NCI-H510A (cell line): ENCODE data around the gene TUBA4B.
A peak's percentile ranks its signal among the peaks of the same experiment; 100 is the strongest.
"Not testable (repeated sequence)": the region's sequence is repeated elsewhere in the genome, so short reads cannot be mapped to it uniquely, and the experiment has no call there.

Source experiments
- DNase-seq: peaks from one replicate; lab custom pipeline; 2025; lab: John Stamatoyannopoulos, UW

Gene TUBA4B

DNA sequence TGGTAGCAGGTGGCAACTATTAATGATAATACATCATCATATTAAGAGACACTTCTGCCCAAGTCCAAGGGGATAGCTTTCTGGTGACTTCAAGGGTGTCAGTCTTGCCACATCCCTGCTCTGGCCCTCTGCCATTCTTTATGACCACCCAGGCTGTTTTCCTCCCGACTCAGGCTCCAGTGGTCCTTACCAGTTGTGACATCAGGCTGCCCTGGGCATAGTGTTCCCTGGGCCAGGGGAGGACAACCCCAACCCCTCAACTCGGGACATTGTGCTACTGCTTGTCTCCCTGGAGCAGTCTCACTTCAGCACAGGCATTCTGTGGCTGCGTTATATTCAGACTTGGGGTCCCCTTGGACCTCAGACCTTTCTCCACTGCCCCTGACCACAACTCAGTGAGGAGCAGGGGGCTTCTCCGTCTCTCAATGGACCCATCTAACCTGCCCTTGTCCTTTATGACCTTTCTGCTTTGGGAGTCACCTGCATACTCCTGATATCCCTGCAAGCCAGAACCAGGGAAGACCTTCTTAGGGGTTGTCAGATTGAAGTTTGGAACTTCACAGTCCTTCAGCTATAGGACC lies 39.0 kb downstream of the TUBA4B start:
- DNase-seq, result no peak

DNA sequence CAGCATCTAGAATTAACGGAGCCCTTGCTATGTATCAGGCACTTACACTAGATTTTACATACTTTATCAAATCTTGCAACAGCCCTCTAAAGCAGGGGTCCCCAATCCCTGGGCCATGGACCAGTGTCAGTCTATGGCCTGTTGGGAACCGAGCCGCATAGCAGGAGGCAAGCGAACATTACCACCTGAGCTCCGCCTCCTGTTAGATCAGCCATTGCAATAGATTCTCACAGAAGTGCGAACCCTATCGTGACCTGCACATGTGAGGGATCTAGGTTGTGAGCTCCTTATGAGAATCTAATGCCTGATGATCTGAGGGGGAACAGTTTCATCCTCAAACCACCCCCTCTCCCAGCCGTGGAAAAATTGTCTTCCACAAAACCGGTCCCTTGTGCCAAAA lies 39.6 kb downstream of the TUBA4B start:
- DNase-seq, result no peak

DNA sequence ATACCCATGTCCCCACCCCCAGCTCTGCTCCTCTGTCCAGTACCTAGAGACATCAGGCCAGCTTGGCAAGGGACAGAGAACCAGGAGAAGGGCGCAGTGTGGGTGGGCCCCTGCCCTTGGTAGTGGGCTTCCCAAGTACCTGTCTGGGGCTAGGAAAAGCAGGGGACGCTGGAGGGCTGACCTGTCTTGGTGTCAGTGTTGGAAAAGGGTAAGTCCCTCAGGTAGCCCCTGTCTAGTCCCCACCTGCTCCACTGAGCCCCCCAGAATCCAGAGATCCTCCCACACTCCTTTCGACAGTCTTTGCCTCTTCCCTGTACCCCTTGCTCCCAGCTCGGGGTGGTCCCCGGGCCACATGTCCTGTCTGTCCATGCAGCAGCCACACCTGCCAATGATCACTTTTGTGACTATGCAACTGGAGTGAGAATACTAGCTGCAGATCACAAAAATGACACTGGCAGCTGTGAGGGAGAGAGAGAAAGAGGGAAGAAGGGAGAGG lies 40.7 kb downstream of the TUBA4B start:
- no peak for DNase-seq

DNA sequence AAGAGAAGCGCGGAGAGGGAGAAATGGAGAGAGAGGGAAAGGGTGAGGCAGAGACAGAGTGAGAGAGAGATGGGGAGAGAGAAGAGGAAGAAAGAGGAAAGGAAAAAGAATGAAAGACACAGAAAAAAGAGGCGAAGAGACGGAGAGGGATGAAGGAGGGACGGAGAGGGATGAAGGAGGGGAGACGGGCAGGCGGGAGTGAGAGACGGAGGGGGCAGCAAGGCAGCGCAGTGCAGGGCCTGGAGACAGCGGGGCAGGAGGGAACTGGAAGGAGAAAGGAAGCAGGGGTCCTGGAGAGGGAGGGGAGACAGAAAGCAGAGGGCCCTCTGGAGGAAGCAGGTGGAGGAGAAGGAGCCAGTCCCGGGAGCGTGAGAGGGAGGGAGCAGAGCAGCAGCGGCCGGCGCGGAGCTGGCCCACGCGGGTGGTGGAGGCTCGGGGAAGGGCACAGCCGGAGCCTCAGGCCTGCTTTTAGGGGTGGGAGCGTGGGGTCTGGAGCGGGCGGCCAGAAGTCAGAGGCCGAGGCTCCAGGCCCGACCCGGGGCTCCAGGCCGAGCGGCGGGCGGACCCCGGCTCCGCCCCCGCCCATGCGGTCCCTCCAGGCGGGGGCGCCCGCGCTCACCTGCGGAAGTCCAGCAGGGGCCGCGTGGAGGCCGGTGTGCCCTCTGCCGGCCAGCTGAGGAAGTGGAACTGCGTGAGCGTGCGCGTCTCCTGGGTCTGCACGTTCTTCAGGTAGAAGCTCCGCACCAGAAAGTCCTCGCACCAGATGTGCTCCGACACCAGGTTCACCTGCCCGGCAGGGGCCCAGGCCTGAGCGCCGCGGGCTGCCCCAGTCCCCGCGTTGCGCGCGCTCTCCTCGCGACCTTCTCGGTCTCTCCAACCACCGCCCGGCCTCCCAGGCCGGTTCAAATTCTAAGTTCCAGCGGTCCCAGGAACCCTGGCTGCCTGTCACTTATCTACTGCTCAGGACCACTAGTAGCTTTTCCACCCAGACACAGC lies 41.6 kb downstream of the TUBA4B start:
- no peak for DNase-seq

DNA sequence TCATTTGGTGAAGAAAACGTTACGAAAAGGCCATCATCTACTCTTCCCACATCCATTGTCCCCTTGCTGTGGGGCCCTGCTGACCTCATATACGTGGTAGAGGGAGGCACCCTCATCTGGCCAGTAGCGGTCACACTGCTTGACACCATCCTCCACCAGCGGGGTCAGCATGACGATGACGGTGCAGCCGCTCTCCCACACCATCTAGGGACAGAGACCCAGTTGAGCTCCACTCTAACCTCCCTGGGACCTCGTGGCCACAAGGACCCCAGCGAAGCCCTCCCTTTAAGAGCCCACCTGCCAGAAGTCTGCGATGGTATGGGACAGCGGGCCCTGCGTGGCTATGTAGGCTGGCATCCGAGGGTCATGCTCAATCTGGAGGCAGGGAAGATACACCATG lies 43.1 kb downstream of the TUBA4B start:
- no peak for DNase-seq

DNA sequence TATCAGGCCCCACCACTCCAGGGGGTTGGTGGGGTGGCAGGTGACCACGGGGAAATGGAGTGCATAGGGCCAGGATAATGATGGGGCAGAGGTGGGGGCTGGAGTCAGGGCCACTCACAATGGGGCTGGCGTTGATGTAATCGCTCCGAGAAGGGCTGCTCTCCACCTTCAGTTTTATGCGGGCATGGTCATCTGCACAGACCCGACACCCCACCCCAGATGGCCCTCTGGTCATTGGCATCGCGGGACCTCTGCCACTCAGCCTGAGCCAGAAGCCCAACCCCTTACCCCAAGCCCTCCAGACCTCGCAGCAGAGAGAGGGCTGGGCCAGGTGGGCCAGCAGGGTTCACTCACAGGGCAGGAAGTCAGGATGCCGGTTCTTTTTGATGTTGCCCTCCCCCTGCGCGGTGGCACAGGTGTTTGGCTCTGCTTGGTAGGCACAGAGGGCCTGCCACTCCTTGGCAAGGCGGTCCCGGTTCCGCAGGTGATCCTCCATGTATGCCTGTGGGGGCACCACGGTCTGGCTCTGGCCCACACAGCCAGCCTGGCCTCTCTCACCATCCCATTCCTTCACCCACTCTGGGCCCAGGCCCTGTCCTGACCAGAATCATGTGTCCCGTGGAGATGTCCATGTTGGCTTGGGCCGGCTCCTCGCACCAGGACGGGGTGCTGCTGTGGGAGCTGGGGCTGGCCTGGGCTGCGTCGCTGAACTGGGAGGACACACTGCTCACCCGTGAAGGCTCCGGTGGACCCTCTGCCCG lies 43.8 kb downstream of the TUBA4B start:
- DNase-seq, result no peak

DNA sequence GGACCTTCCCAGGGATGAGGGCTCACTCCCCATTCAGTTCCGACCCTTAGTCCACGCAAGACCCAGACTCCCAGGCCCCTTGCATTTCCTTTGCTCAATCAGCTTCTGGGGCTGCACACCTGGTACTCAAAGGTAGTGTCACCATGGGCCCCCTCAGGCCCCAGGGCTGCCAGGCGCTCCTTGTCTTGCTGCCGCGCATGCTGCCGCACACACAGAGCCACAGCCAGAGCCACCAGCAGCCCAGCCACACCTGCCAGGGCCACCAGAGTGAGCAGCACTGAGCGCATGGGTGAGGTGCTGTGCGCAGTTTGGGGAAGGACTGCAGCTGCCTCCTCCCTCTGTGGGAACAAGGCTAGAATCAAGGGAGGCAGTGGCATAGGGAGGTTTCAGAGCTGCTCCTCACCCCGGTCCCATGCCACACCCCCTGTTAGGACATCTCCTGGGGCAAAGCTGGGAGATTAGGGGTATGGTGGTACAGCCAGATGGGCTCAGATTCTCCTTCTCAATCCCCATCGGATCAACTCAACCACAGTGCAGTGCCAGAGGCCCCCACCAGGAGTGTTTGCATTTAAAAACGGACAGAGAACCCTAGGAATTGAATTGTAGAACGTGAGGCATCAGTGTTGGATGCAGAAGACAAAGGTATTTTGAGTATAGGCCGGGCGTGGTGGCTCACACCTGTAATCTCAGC lies 44.9 kb downstream of the TUBA4B start:
- DNase-seq, result no peak

DNA sequence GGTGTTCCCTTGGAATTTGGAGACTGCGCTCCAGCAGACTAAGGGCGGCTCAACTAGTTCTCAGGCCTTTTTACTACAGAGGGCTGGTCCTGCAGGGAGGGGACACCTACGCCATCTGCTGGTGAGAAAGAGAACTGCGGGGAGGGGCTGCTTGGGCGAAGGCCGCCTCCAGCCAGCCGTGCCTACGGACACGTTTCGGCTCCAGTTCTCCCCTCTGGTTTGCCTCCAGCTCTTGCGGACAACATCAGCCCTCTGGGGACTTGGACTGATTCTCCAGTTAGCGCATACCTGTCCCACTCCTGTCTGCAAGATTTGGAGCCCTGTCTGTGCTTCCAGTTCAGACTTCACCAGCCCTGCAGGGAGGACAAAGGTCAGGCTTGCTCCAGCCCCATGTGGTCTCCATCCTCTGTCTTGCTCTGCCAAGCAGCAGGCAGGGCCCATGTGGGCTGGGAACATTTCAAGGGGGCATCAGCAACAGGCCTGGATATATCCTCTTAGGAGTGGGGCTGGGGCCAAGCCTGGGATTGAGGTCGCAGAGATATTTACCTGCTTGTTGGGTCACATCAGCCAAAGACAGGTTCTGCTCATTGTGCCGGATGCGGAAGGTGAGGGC lies 45.8 kb downstream of the TUBA4B start:
- peak; percentile 30 for DNase-seq

DNA sequence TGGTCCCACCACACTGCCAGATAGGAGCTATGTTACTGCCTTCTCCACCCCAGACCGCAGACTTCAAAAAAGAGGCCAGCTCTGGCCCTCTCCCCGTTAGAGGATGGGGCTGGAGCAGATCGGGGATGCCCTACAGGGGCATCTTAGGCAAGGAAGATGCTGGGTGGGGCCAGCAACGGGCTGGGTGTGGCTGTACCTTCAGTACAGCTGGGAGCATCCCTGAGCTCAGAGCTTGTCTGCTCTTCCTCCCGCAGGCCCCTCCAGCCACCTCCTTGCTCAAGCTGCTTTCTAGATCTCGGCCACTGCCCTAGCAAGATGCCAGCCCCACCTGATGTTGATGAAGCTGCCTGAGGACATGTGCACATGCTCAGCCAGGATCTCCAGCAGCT lies 46.3 kb downstream of the TUBA4B start:
- DNase-seq, result no peak

DNA sequence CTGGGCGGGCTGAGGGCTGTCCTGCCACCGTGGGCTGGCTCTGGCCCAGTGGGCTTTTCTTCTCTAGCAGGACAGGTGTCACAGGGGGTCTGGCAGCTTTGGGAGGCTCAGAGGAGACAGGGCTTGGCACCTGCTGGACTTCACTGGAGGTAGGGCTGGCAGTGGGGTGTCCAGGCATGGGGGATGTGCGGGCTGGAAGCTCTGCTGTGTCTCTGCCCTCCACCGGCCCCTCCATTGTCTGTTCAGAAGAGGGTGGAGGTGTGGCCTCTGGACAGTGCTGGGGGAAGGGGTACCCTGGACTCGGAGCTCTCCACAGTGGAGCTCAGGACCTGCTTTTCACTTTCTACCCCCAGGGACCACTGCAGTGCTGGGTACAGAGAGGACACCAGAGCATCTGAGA lies 47.0 kb downstream of the TUBA4B start:
- no peak for DNase-seq

DNA sequence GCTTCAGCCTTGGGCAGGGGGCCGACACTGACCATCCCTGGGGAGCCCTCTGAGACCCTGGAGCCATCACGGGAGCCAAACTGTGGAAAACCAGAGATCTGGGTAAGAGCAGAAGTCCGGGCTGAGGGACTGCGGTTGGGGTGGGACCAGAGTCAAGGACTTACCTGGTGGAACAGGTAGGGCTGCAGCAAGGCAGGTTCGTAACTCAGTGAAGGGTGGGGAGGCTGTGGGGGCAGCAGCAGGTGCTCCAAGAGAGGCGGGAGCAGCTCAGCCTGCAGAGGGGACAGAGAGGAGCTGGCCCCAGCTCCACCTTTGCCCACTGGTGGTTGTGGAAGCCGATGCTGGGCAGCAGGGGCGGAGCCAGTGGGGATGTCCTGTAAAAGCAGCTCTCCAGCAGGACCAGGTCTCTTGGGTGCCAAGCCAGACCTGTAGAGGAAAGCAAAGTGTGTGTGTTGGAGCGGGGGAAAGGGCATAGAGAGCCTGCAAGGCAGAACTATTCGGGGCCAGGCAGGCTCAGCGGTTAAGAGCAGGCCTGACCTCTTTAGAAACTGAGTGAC lies 49.4 kb downstream of the TUBA4B start:
- DNase-seq, result no peak

DNA sequence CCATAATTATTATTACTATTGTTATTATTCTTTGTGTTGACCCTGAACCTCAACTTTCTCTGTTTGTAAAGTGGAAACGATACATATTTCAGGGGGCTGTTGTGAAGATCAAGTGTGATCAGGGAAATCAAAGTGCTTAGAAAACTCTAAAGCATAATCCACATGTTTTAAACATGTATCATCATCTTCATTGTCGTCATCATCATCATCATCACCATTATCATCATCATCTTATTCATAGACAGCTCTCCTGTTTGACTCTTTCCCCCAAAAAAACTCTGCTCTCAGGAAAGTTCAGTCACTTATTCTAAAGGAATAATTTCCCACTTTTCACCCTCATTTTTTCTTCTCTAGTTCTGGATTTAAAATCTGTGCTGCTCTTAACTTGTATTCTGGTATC lies 51.2 kb downstream of the TUBA4B start:
- no peak for DNase-seq

DNA sequence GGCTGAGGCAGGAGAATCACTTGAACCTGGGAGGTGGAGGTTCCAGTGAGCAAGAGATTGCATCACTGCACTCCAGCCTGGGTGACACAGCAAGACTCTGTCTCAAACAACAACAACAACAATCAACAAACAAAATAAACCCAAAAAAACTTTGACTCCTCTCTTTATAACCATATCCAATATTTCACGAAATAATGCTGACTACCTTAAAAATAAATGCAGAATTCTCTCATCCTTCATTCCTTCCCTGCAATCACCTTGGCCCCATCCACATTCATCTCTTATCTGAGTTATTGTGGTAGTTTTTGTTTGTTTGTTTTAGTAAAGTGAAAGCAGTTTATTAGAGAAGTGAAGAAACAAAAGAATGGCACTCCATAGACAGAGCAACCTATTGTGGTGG lies 53.0 kb downstream of the TUBA4B start:
- DNase-seq, result no peak

DNA sequence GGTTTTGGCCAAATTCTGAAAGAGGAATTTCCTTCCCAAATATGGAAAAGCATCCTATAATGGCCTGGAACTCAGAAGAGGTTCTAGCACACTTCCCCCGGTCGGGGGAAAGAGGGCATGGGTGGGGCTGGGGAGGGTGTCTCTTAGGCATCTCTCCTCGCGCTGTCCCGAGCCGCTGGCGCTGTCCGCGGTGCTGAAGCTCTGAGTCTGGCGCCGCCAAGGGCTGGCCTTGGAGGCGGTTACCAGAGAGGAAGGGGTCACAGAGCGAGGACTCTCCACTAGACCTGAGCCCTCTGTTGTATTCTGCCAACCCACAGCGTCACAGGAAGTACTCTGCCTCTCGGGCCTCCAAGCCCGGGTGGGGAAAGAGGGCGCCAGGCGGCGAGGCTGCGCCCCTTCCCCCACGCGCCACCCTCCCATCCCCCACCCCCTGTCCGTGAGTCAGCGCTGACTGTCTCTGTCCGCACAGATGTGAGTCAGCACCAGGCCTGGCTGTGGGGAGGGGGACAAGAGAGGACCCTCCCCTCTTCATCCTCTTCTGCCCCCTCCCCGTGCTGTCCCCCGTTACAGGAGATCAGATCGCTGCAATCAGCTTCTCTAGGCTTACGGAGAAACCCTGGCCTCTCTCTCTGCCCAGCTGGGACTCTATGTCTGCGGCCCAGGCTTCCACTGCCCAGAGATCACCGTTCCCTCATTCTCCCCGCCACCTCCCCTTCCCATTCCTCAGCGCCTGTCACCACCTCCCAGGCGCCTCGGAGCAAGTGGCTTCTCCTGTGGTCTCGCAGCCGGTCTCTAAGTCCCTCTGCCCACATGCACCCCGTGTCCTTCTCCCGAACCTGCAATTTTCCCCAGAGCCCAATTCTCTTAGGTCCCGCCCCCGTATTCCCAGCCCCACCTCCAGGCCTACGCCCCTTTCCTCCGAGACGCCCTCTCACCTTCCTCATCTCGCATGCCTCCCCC lies 55.4 kb downstream of the TUBA4B start:
- DNase-seq, result peak; percentile 30

DNA sequence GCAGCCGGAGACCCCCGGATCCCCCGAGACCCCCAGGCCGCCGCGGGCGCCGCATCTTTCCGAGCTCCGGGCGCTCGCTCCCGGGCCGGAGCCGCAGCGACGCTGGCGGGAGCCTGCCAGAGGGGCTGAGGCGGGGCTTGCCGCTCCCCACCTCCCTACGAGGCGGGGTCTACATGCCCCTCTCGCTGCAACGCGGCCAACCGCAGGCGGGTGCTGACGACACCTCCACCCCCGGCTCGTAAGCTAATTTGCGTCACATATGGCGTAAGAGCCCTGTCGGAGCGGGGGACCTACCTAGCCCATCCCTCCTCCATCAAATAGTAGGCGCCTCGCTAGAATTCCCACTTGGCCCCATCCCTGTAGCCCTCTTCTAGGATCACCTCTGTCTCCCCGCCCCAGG lies 56.2 kb downstream of the TUBA4B start, which contains the start of gene PTPRN:
PTPRN (minus strand) TSS at position 124 of the 400 bp plus-strand sequence; CDS start at position 55, 69 bp downstream.
- DNase-seq, result peak; percentile 85

DNA sequence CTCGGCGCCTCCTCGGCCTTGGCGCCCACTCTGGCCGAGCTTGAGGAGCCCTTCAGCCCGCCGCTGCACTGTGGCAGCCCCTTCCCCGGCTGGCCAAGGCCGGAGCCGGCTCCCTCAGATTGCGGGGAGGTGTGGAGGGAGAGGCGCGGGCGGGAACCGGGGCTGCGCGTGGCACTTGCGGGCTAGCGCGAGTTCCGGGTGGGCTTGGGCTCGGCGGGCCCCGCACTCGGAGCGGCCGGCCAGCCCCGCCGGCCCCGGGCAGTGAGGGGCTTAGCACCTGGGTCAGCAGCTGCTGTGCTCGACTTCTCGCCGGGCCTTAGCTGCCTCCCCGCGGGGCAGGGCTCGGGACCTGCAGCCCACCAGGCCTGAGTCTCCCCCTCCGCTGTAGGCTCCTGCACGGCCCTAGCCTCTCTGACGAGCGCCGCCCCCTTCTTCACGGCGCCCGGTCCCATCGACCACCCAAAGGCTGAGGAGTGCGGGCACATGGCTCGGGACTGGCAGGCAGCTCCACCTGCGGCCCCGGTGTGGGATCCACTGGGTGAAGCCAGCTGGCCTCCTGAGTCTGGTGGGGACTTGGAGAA lies 59.7 kb downstream of the TUBA4B start:
- not testable (repeated sequence) for DNase-seq

DNA sequence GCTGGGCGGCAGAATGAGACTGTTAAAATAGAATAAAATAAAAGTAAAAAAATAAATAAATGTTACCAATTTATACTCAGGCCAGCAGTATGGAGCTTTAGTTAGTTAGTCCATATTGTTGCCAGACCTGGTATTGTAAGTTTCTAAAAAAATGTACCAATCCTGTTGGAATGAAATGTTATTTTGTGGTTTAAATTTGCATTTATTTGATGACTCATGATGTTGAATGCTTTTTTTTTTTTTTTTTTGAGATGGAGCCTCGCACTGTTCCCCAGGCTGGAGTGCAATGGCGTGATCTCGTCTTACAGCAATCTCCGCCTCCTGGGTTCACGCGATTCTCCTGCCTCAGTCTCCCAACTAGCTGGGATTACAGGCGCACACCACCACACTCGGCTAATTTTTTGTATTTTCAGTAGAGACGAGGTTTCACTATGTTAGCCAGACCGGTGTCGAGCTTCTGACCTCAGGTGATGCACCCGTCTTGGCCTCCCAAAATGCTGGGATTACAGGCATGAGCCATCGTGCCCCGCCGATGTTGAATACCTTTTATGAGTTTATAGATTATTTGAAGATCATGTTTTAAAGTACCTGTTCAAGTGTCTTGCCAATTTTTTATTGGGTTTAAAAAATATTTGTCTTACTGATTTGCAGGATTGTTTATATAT lies 61.9 kb downstream of the TUBA4B start:
- no peak for DNase-seq
